ENCODE results near the gene BICC1. TPM values are rescaled to one million over a fixed set of nuclear protein-coding genes. Genes with fewer than 3 reads are reported as not detected.

Gene BICC1
- total and polyA plus RNA-seq, 2 of the 8 experiments (the other 6 are each of a cell fraction or from before 2014, with no cell fraction given): 0.20 to 0.73 TPM

DNA sequence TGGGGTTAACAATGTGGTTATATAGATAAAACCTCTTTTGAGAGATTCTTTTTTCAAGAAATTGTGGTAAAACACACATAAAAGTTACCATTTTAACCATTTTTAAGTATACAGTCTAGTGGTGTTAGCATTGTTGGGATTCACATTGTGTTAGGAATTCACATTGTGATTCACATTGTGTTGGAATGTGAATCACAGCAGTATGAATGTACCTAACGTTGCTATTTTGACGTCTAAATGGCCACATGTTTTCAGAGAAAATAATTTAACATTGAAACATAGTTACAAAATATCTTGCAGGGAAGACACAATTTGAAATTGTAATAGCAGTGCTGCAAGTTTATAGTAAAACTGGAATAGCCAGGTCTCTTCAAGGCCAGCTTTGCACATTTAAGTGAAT is 129.0 kb downstream of the BICC1 start:
- H2BK20ac ChIP-seq (ENCODE audit: low read length): no peak overlapping the region
- H3K27me3 ChIP-seq (replicated peaks in 1 of 4; ENCODE audit: control insufficient read depth in 3 of 4, extremely low read depth in 1 of 4, insufficient read depth in 3 of 4, low read length in 3 of 4): no peaks in the 10 kb centered on the region
- no peak overlapping the region for H3K4me3 ChIP-seq (ENCODE audit: extremely low read depth in 1 of 4, insufficient read depth in 2 of 4, low read depth in 3 of 4, low read length in 4 of 4)
- no peak overlapping the region for H3K23ac ChIP-seq (ENCODE audit: insufficient read length)
- no peak overlapping the region for H2BK5ac ChIP-seq (ENCODE audit: low read depth, low read length)
- H3K23me2 ChIP-seq (ENCODE audit: low read depth, low read length): no peaks in the 10 kb centered on the region
- no peak overlapping the region; a peak in 1 of 4 replicates for H3K4me2 ChIP-seq (ENCODE audit: insufficient read depth in 1 of 2, low read depth in 2 of 2, low read length in 2 of 2)
- H2BK120ac ChIP-seq (replicated peaks; ENCODE audit: low read depth, low read length): no peak overlapping the region
- no peak for FAIRE-seq
- no peak overlapping the region for H2AFZ ChIP-seq (ENCODE audit: low read length)
- H3K14ac ChIP-seq (ENCODE audit: insufficient read length): no peak overlapping the region
- TF ChIP-seq, protein P1, sequence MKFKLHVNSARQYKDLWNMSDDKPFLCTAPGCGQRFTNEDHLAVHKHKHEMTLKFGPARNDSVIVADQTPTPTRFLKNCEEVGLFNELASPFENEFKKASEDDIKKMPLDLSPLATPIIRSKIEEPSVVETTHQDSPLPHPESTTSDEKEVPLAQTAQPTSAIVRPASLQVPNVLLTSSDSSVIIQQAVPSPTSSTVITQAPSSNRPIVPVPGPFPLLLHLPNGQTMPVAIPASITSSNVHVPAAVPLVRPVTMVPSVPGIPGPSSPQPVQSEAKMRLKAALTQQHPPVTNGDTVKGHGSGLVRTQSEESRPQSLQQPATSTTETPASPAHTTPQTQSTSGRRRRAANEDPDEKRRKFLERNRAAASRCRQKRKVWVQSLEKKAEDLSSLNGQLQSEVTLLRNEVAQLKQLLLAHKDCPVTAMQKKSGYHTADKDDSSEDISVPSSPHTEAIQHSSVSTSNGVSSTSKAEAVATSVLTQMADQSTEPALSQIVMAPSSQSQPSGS (IDR thresholded peaks at IDR 0.05; ENCODE audit: low read length): no peak
- TF ChIP-seq SRF (IDR thresholded peaks at IDR 0.05; ENCODE audit: low read depth, low read length) (no peak), ZNF274 (IDR thresholded peaks at IDR 0.05; ENCODE audit: borderline replicate concordance, extremely low read depth, low read length) (no peak), TEAD4 (IDR thresholded peaks at IDR 0.05; ENCODE audit: low read depth, low read length) (peak; percentile 33; the same call in 1 of the 2 replicates), NRF1 (IDR thresholded peaks at IDR 0.05; ENCODE audit: low read depth, low read length) (no peak), MAFK (IDR thresholded peaks at IDR 0.05; ENCODE audit: low read depth, low read length) (no peak)
- TF ChIP-seq, protein P2, sequence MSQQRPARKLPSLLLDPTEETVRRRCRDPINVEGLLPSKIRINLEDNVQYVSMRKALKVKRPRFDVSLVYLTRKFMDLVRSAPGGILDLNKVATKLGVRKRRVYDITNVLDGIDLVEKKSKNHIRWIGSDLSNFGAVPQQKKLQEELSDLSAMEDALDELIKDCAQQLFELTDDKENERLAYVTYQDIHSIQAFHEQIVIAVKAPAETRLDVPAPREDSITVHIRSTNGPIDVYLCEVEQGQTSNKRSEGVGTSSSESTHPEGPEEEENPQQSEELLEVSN (IDR thresholded peaks at IDR 0.05): no peak
- H2BK15ac ChIP-seq (ENCODE audit: low read length): no peak overlapping the region
- H4K5ac ChIP-seq (ENCODE audit: insufficient read length, low read depth, low read length): no peak overlapping the region
- H3K79me1 ChIP-seq (ENCODE audit: low read depth, low read length): no peaks in the 10 kb centered on the region
- H3K36me3 ChIP-seq (ENCODE audit: control insufficient read depth in 2 of 4, insufficient read depth in 4 of 4, low read length in 3 of 4): no peaks in the 10 kb centered on the region
- no peak overlapping the region for H2AK5ac ChIP-seq (ENCODE audit: low read depth, low read length)
- H3K4ac ChIP-seq (replicated peaks; ENCODE audit: insufficient read length, low read depth, low read length): no peak overlapping the region
- H3K27ac ChIP-seq (ENCODE audit: low read depth, low read length): no peak overlapping the region
- H3K9ac ChIP-seq (replicated peaks in 1 of 4; ENCODE audit: extremely low read depth in 1 of 4, low read depth in 3 of 4, low read length in 3 of 4): no peak overlapping the region
- DNase-seq (ENCODE audit: low read depth in 1 of 2, low spot score in 2 of 2): no peak
- H3K56ac ChIP-seq (replicated peaks; ENCODE audit: insufficient read length, low read depth, low read length): no peak overlapping the region
- peaks cover 0 to 2% (median 0%) of the 10 kb centered on the region in 4 experiments; a peak in 2 of 7 replicates for H3K4me1 ChIP-seq (replicated peaks in 1 of 4; ENCODE audit: control insufficient read depth in 3 of 4, insufficient read depth in 4 of 4, low read length in 3 of 4)
- H3K9me3 ChIP-seq (ENCODE audit: insufficient read depth in 2 of 2, low read depth in 1 of 2, low read length in 1 of 2): no peaks in the 10 kb centered on the region
- no peaks in the 10 kb centered on the region for H4K20me1 ChIP-seq (replicated peaks in 1 of 2; ENCODE audit: control insufficient read depth in 1 of 2, insufficient read depth in 2 of 2, low read length in 2 of 2)
- H4K91ac ChIP-seq (replicated peaks; ENCODE audit: insufficient read length, low read length): no peak overlapping the region
- H4K8ac ChIP-seq (ENCODE audit: extremely low read depth, insufficient read depth, low read length): no peak overlapping the region
- CTCF ChIA-PET (ENCODE audit: partially characterized antibody): interaction anchor here (0.7 to 1.4 kb wide), 2 partner anchors 10 to 111 kb away, joined by 3 to 4 read pairs; no protein-coding TSS in a partner anchor
- WGBS, 2 experiments (ENCODE audit: extremely low coverage in 1 of 2, insufficient coverage in 1 of 2, insufficient read length in 1 of 2, insufficient replicate concordance in 2 of 2, low coverage in 1 of 2, low lambda C conversion rate in 2 of 2, missing lambda C conversion rate in 1 of 2): 43% methylated on average over 2 of the region's 2 CpGs; no CpG with 5 or more reads in 1 of the 2 experiments
- H3K18ac ChIP-seq (ENCODE audit: extremely low read depth, low read length): no peak overlapping the region; the same call in 1 of the 2 replicates
- no peaks in the 10 kb centered on the region for H3K79me2 ChIP-seq (ENCODE audit: control insufficient read depth in 1 of 2, insufficient read depth in 2 of 2, low read length in 2 of 2)
- POLR2A ChIA-PET (ENCODE audit: partially characterized antibody): no interaction called here
- no peak overlapping the region for H2BK12ac ChIP-seq (ENCODE audit: low read depth, low read length)
